ENCODE results near the gene ATP5MK. TPM values are rescaled to one million over a fixed set of nuclear protein-coding genes. Genes with fewer than 3 reads are reported as not detected.

ATP5MK gene
- polyA plus RNA-seq, 1 donor (not counting 4 experiments of a cell fraction or from before 2014, with no cell fraction given): 745 TPM

- Histone ChIP-seq H3K4me1 (ENCODE audit: control insufficient read depth, extremely low read depth, insufficient read depth, low read length) (no peaks in the 10 kb centered on the region), H3K79me2 (ENCODE audit: control insufficient read depth, insufficient read depth, low read length) (no peaks in the 10 kb centered on the region), H3K27me3 (ENCODE audit: control insufficient read depth, extremely low read depth, insufficient read depth, low read length) (no peaks in the 10 kb centered on the region), H3K27ac (ENCODE audit: control insufficient read depth, insufficient read depth, low read length) (no peak overlapping the region), H3K4me2 (ENCODE audit: control insufficient read depth, extremely low read depth, insufficient read depth, low read depth, low read length) (no peak overlapping the region), H3K4me3 (ENCODE audit: control insufficient read depth in 2 of 3, extremely low read depth in 1 of 3, insufficient read depth in 2 of 3, low read depth in 1 of 3, low read length in 3 of 3) (no peak overlapping the region), H3K9me1 (ENCODE audit: control insufficient read depth, extremely low read depth, insufficient read depth, low read length) (no peaks in the 10 kb centered on the region), H2AFZ (ENCODE audit: control insufficient read depth, low read length) (no peak overlapping the region), H3K36me3 (ENCODE audit: control insufficient read depth in 2 of 2, extremely low read depth in 1 of 2, insufficient read depth in 2 of 2, low read length in 2 of 2) (peaks cover 70 to 73% of the 10 kb centered on the region in 2 experiments), H3K9ac (ENCODE audit: control insufficient read depth, extremely low read depth, insufficient read depth, low read length) (no peak overlapping the region), H4K20me1 (ENCODE audit: control insufficient read depth, extremely low read depth, insufficient read depth, low read length) (no peaks in the 10 kb centered on the region), H3K9me3 (ENCODE audit: control insufficient read depth, low read depth, low read length) (no peaks in the 10 kb centered on the region)
- TF ChIP-seq, protein P1, sequence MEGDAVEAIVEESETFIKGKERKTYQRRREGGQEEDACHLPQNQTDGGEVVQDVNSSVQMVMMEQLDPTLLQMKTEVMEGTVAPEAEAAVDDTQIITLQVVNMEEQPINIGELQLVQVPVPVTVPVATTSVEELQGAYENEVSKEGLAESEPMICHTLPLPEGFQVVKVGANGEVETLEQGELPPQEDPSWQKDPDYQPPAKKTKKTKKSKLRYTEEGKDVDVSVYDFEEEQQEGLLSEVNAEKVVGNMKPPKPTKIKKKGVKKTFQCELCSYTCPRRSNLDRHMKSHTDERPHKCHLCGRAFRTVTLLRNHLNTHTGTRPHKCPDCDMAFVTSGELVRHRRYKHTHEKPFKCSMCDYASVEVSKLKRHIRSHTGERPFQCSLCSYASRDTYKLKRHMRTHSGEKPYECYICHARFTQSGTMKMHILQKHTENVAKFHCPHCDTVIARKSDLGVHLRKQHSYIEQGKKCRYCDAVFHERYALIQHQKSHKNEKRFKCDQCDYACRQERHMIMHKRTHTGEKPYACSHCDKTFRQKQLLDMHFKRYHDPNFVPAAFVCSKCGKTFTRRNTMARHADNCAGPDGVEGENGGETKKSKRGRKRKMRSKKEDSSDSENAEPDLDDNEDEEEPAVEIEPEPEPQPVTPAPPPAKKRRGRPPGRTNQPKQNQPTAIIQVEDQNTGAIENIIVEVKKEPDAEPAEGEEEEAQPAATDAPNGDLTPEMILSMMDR (optimal IDR thresholded peaks at IDR 0.05 in 1 of 3, IDR thresholded peaks at IDR 0.05 in 1 of 3, conservative IDR thresholded peaks at IDR 0.05 in 1 of 3; ENCODE audit: extremely low read depth in 1 of 3, insufficient read depth in 2 of 3, low read length in 3 of 3): no peak
- TF ChIP-seq EZH2 (IDR thresholded peaks at IDR 0.05; ENCODE audit: low read length): no peak
- DNase-seq (ENCODE audit: low read depth, low spot score) (no peak), FAIRE-seq (no peak)
- dilution Hi-C loops (cut with MboI; ENCODE audit: extremely low pct_ligation_motif_present, low sequenced_read_pairs): no loop called here
These were observed 19.3 kb upstream of the ATP5MK start for GRCh38 chr10:103415581-103415980.

DNA sequence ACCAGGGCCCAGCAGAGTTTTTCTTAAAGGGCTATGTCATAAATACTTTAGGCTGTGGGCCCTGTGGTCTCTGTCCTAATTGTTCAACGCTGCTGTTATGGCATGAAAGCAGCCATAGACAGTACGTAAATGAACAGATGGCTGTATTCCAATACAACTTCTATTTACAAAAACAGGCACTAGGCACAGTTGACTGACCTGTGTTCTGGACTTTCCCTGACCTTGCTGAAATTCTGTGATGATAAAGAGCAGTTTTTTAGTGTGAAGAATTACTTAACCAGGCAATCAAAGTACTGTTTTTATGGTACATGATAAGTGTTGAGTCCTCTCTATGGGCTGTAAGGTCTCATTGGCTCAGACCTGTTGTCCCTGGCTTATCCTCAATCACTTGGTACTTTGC is 17.3 kb upstream of the ATP5MK start:
- Histone ChIP-seq H3K36me3 (ENCODE audit: control insufficient read depth in 2 of 2, extremely low read depth in 1 of 2, insufficient read depth in 2 of 2, low read length in 2 of 2) (peaks cover 67 to 71% of the 10 kb centered on the region in 2 experiments), H3K27ac (ENCODE audit: control insufficient read depth, insufficient read depth, low read length) (no peak overlapping the region), H3K4me1 (ENCODE audit: control insufficient read depth, extremely low read depth, insufficient read depth, low read length) (no peaks in the 10 kb centered on the region), H2AFZ (ENCODE audit: control insufficient read depth, low read length) (no peak overlapping the region), H4K20me1 (ENCODE audit: control insufficient read depth, extremely low read depth, insufficient read depth, low read length) (no peaks in the 10 kb centered on the region), H3K9ac (ENCODE audit: control insufficient read depth, extremely low read depth, insufficient read depth, low read length) (no peak overlapping the region), H3K27me3 (ENCODE audit: control insufficient read depth, extremely low read depth, insufficient read depth, low read length) (no peaks in the 10 kb centered on the region), H3K9me1 (ENCODE audit: control insufficient read depth, extremely low read depth, insufficient read depth, low read length) (no peaks in the 10 kb centered on the region), H3K4me2 (ENCODE audit: control insufficient read depth, extremely low read depth, insufficient read depth, low read depth, low read length) (no peak overlapping the region), H3K9me3 (ENCODE audit: control insufficient read depth, low read depth, low read length) (no peaks in the 10 kb centered on the region), H3K79me2 (ENCODE audit: control insufficient read depth, insufficient read depth, low read length) (no peaks in the 10 kb centered on the region), H3K4me3 (ENCODE audit: control insufficient read depth in 2 of 3, extremely low read depth in 1 of 3, insufficient read depth in 2 of 3, low read depth in 1 of 3, low read length in 3 of 3) (no peak overlapping the region)
- FAIRE-seq (no peak), DNase-seq (ENCODE audit: low read depth, low spot score) (no peak)
- TF ChIP-seq EZH2 (IDR thresholded peaks at IDR 0.05; ENCODE audit: low read length): no peak
- TF ChIP-seq, protein P1 (optimal IDR thresholded peaks at IDR 0.05 in 1 of 3, IDR thresholded peaks at IDR 0.05 in 1 of 3, conservative IDR thresholded peaks at IDR 0.05 in 1 of 3; ENCODE audit: extremely low read depth in 1 of 3, insufficient read depth in 2 of 3, low read length in 3 of 3): no peak
- dilution Hi-C loops (cut with MboI; ENCODE audit: extremely low pct_ligation_motif_present, low sequenced_read_pairs): no loop called here
